ENCODE measurements around the gene FCER1G.
"Not testable (repeated sequence)": the region's sequence is repeated elsewhere in the genome, so short reads cannot be mapped to it uniquely, and the experiment has no call there.

FCER1G gene

GRCh38 chr1:161206411-161207140 lies 8.5 kb upstream of the FCER1G start:
- DNase-seq (ENCODE audit: low read depth in 2 of 2), result no peak

- DNase-seq (ENCODE audit: low read depth in 2 of 2), result no peak
Observed at GRCh38 chr1:161207173-161207572, 7.9 kb upstream of the FCER1G start.

- peak; percentile 61 to 64 for DNase-seq (ENCODE audit: low read depth in 2 of 2)
Observed at GRCh38 chr1:161209790-161210409, 5.2 kb upstream of the FCER1G start.

GRCh38 chr1:161214369-161214768 lies 726 bp upstream of the FCER1G start:
- no peak for DNase-seq (ENCODE audit: low read depth in 2 of 2)

- DNase-seq (ENCODE audit: low read depth in 2 of 2), result no peak
Observed at GRCh38 chr1:161216945-161217712, 2.0 kb downstream of the FCER1G start.

GRCh38 chr1:161217831-161218230 lies 2.7 kb downstream of the FCER1G start:
- no peak for DNase-seq (ENCODE audit: low read depth in 2 of 2)

- DNase-seq (ENCODE audit: low read depth in 2 of 2), result no peak
Observed at GRCh38 chr1:161218301-161219077, 3.4 kb downstream of the FCER1G start.

- DNase-seq (ENCODE audit: low read depth in 2 of 2), result no peak
Observed at GRCh38 chr1:161219078-161219892, 4.2 kb downstream of the FCER1G start.

GRCh38 chr1:161220002-161220401 lies 4.9 kb downstream of the FCER1G start:
- no peak for DNase-seq (ENCODE audit: low read depth in 2 of 2)

GRCh38 chr1:161222175-161223019 lies 7.3 kb downstream of the FCER1G start:
- DNase-seq (ENCODE audit: low read depth in 2 of 2), result no peak

- DNase-seq (ENCODE audit: low read depth in 2 of 2), result no peak
Observed at GRCh38 chr1:161223805-161224694, 9.0 kb downstream of the FCER1G start.

GRCh38 chr1:161224695-161225087 lies 9.6 kb downstream of the FCER1G start:
- DNase-seq (ENCODE audit: low read depth in 2 of 2), result not testable (repeated sequence)

GRCh38 chr1:161225178-161225533 lies 10.1 kb downstream of the FCER1G start:
- DNase-seq (ENCODE audit: low read depth in 2 of 2), result no peak

GRCh38 chr1:161225534-161226319 lies 10.6 kb downstream of the FCER1G start, which contains the start of gene TOMM40L:
Gene TOMM40L, plus strand, starts transcription at chr1:161226060. Its CDS starts 430 bp downstream, at chr1:161226490.
- peak; percentile 72 to 78 for DNase-seq (ENCODE audit: low read depth in 2 of 2)

GRCh38 chr1:161226320-161226711 lies 11.2 kb downstream of the FCER1G start:
- no peak for DNase-seq (ENCODE audit: low read depth in 2 of 2)

GRCh38 chr1:161226759-161227158 lies 11.7 kb downstream of the FCER1G start:
- no peak for DNase-seq (ENCODE audit: low read depth in 2 of 2)

- peak; percentile 89 to 94 for DNase-seq (ENCODE audit: low read depth in 2 of 2)
Observed at GRCh38 chr1:161227196-161227871, 12.2 kb downstream of the FCER1G start.

GRCh38 chr1:161228032-161228431 lies 12.9 kb downstream of the FCER1G start:
- DNase-seq (ENCODE audit: low read depth in 2 of 2), result no peak

All from activated CD4-positive, alpha-beta T cell treated with anti-CD3 and anti-CD28 coated beads for 24 hours (primary cell).